Ramos (cell line): ENCODE data around the gene FUT7.
"Not testable (repeated sequence)": the region's sequence is repeated elsewhere in the genome, so short reads cannot be mapped to it uniquely, and the experiment has no call there.

Experiments used
- in situ Hi-C: fragments of 300-500 bp; cut with MboI; formaldehyde crosslinking; loops from one replicate; pipeline ENCODE4 v1.14.3; 2022; ENCODE audit warnings: low sequenced_read_pairs; ENCODE audit not compliant: unreplicated experiment

Gene FUT7

GRCh38 chr9:137009938-137010732 is 21.8 kb downstream of the FUT7 start:
- in situ Hi-C loops: no loop called here

- in situ Hi-C loops: no loop called here
These were observed 22.7 kb downstream of the FUT7 start for GRCh38 chr9:137009217-137009616.

- in situ Hi-C loops: no loop called here
These were observed 23.6 kb downstream of the FUT7 start for GRCh38 chr9:137008312-137008711.

- in situ Hi-C loops: no loop called here
These were observed 24.0 kb downstream of the FUT7 start for GRCh38 chr9:137007816-137008270.

GRCh38 chr9:137007108-137007815 is 24.6 kb downstream of the FUT7 start:
- in situ Hi-C loops: no loop called here

- in situ Hi-C loops: no loop called here
These were observed 25.5 kb downstream of the FUT7 start for GRCh38 chr9:137006116-137007003.

GRCh38 chr9:137004285-137004684 is 27.6 kb downstream of the FUT7 start:
- in situ Hi-C loops: not testable (repeated sequence)

GRCh38 chr9:137002646-137003041 is 29.2 kb downstream of the FUT7 start:
- in situ Hi-C loops: no loop called here

GRCh38 chr9:137001857-137002645 is 29.8 kb downstream of the FUT7 start:
- in situ Hi-C loops: no loop called here

GRCh38 chr9:137000177-137000930 is 31.5 kb downstream of the FUT7 start:
- in situ Hi-C loops: no loop called here

GRCh38 chr9:136997830-136998234 is 34.1 kb downstream of the FUT7 start:
- in situ Hi-C loops: no loop called here

GRCh38 chr9:136997371-136997770 is 34.5 kb downstream of the FUT7 start:
- in situ Hi-C loops: no loop called here

- in situ Hi-C loops: no loop called here
These were observed 35.3 kb downstream of the FUT7 start, which contains the start of gene CLIC3 for GRCh38 chr9:136996361-136997292. CLIC3 (minus strand) TSS chr9:136996568; CDS start chr9:136996543, 25 bp downstream.

GRCh38 chr9:136995772-136996311 is 36.0 kb downstream of the FUT7 start:
- in situ Hi-C loops: no loop called here

GRCh38 chr9:136995362-136995761 is 36.5 kb downstream of the FUT7 start:
- in situ Hi-C loops: no loop called here

- in situ Hi-C loops: no loop called here
These were observed 37.0 kb downstream of the FUT7 start for GRCh38 chr9:136994888-136995230.

GRCh38 chr9:136994180-136994887 is 37.6 kb downstream of the FUT7 start:
- in situ Hi-C loops: no loop called here
